ENCODE measurements around the gene ATG7.

ATG7 gene

DNA sequence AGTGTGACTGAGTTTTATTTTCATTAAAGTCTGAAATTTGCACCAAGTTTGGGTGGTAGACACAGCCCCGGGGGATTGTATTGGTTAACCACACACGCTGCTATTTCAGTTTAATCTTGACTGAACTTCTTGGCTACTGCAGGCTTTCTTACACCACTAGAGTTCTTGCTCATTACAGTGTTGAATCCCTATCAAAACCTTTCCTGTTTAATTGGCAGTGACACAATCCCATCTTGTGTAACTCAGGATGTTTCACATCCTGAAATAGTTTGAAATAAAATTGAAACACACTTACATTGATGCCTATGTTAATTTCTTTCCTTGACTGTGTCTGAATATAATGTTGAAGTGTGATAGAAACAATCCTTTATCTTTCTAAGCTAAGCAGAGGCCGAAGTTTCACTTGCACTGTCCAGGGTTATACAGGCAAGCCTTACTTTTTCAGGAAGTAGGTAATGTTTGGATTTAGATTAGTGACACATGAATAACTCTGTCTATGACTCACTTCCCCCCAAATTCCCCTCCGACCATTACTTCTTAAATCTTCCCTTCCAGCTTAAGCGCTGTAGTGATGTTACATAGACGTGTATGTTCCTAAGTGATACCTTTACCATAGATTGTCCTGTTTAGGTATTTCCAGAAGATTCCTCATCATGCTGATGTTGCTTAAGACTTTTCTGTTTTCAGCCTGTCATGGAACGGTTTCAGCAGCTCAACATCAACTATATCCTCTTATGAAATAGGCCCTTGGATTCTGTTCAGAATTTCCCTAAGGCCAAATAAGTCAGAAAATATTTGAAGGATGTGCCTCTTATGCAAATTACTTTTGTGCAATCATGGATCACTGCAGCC lies 16.8 kb downstream of the ATG7 start:
- no peak for TF ChIP-seq CTCF (IDR thresholded peaks at IDR 0.05)

DNA sequence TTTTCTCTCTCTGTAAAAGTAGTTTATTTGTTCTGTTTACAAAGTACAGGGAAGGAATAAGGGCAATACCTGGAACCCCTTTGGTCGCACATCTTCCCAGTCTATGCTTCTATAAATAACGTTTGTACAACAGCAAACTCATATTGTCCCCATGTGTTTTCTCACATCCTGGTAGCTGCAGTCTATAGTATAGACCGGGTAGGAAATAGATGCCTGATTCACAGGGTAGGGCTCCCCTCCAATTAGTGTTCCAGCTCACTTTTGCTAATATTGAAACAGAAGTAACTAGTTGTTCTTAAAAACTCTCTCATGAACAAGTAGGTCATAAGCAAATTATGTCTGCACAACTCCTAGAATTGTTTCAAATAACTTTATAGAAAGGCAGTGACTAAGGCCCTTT lies 17.7 kb downstream of the ATG7 start:
- TF ChIP-seq CTCF (IDR thresholded peaks at IDR 0.05): no peak

DNA sequence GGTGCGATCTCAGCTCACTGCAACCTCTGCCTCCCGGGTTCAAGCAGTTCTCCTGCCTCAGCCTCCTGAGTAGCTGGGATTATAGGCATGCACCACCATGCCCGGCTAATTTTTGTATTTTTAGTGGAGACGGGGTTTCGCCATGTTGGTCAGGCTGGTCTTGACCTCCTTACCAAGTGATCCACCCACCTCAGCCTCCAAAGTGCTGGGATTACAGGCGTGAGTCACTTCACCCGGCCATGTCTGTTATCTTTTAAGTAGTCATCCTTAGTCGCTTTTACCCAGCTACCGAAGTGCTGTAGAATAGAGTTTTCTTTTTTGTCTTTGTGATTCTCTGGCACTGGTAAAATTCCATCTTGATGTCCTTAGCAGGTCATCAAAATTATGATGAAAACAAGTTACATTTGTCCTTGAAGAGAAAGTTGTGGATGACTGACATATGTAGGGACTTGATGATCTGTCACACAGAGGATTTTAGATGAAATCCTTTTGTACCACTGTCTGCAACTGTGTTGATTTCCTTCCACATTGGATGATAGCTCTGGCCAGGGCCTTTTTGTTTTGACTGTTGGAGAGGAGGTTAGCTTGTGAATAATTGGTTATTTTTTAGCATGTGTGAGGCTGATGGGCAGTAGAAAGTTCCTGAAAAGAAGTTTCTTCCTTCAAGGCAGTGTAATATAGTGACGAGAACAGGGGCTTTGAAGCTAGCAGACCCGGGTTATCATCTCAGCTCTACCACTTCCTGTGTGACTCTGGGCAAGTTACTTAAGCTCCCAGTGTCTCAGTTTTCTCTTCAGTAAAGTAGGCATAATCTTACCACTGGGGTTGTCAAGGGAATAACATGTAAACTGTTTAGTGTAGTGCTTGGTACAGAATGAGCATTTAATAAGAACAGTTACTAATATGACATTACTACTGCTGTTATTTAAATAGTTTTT lies 18.8 kb downstream of the ATG7 start:
- no peak for TF ChIP-seq CTCF (IDR thresholded peaks at IDR 0.05)

DNA sequence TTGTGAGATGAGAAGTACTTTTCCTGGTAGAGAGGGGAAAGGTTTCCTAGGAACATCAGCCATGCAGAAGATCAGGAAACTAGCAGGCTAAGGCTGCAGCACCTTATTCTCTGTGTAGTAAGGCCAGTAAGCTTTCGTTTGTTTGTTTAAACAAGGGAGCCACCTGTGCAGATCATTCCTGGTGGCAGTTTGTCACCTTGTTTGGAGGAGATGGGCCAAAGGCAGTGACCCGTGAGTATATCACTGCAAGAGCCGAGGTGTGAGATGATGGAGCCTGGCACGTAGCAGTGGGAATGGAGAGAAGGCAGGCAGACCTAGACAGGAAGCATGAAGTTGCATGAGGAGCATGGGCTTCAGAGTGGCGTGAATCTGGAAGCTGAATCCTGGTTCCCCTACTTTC lies 19.6 kb downstream of the ATG7 start:
- TF ChIP-seq CTCF (IDR thresholded peaks at IDR 0.05): no peak

DNA sequence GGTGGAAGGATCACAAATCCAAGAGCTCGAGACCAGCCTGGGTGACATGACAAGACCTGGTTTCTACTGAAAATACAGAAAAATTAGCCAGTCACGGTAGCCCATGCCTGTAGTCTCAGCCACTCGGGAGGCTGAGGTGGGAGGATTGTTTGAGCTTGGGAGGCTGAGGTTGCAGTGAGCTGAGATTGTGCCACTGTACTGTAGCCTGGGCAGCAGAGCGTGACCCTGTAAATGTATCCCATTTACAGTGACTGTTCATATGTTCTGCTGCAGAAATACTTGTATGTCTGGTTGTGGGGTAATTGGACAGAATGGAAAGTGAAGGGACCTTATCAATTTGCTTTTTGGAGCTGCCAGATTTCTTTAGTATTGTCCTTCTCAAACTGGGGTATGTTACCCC lies 24.9 kb downstream of the ATG7 start:
- TF ChIP-seq CTCF (IDR thresholded peaks at IDR 0.05): no peak

DNA sequence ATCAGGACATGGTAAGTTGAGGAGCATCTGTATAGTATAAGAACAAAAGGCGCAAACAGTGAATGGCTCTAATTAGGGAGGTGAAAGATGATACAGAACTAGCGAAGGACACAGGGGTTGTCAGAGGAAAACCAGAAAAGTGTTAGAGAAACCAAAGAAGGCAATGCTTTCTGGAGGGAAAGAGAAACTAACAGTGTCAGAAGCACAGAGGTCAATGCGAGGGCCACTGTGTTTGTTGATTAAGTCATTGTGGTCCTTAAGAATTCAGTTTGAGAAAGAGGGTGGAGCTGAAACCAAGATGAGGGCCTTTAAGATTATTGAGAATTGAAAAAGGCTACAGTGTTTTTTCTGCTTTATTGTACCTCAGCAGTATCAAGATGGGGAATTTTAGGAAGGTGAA lies 28.8 kb downstream of the ATG7 start:
- no peak for TF ChIP-seq CTCF (IDR thresholded peaks at IDR 0.05)

- no peak for TF ChIP-seq CTCF (IDR thresholded peaks at IDR 0.05)
These were observed 30.2 kb downstream of the ATG7 start for GRCh38 chr3:11302444-11302843.
